GM19025 (cell line): Measurements from ENCODE around the gene ZFAND3.
"Not testable (repeated sequence)": the region's sequence is repeated elsewhere in the genome, so short reads cannot be mapped to it uniquely, and the experiment has no call there.

Experiments
- ATAC-seq: cut with Tn5 transposase; IDR thresholded peaks from one replicate; pipeline ENCODE4 v1.9.1; 2021; ENCODE audit warnings: mild to moderate bottlenecking, low read depth, moderate library complexity; ENCODE audit not compliant: unreplicated experiment

The ZFAND3 gene

GRCh38 chr6:37862430-37862829 lies 42.9 kb downstream of the ZFAND3 start:
- ATAC-seq, result no peak

- no peak for ATAC-seq
These were observed 43.5 kb downstream of the ZFAND3 start for GRCh38 chr6:37862992-37863391.

DNA sequence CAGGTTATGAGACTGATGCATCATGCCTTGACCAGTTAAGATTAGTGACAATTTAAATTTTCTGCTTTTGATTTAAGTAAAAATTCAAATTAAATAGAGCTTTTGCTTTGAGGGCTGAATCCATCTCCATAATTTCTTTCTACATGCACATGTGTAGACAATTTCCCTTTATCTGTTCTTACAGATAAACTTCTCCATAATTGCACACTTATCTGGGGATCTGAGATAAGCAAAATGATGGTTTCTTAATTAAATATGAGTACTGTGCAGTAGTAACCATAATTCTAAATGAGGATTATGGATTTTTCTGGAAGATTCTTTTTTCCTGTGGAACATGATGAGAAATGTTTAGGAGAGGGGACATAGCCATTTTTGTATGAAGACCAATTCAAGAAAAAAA lies 44.7 kb downstream of the ZFAND3 start:
- no peak for ATAC-seq

DNA sequence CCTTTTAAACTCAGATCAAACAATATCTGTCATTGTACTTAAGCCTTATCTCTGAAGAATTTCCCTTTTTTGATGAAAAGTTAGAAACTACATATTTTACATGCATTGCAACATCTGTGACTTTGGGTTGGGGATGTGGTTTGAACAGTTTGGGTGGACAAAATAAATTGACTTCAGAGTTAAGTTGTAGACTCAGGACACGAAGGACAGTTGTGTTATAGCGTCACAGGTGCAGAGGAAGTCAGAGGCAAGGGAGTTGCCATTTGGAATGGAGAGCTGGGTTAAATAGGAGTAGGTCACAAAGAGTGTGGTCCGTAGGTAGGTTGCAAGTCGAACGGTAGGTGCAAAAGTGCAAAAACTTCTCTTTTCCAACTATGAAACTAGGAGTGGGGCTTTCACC lies 46.0 kb downstream of the ZFAND3 start:
- no peak for ATAC-seq

DNA sequence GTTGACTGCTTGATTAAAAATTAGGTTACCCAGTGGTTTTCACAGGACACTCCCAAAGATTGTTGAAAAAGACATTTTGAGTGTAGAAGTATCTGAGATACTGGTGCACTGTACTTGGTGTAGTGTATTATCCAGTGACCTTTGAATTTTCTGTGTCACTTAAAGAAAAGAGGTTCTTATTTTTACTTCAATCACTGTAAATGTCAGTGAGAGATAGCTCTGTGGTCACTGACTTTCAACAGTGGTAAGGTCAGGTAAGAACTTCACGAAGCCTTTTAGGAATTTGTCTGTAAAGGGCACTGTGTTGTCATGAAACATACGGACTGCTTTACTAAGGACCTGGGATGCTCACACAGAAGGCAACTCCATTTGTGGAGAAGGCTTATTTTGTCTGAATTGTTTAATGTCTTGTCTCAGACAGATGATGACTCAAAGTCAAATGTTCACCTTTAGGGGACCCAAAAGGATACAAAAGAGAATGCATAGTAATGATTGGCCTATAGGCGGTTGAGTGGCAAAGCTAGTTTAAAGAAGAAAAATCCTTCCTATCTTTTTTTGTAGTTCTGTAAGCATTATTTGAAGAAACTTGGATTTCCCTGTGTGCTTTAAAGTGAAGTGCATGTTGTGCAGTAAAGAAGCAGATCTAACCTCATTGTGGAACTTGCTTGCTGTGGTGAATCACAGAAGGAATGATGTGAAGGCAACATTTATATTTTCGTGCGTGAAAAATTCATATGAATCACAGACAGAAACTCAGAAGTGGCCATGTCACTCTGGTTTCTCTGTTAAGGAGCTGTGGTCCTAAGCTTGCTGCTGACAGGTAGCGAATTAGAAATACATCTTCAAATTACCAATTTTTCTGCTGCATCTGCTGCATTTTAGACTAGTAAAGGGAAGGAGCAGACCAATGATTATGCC lies 47.3 kb downstream of the ZFAND3 start:
- ATAC-seq, result no peak

DNA sequence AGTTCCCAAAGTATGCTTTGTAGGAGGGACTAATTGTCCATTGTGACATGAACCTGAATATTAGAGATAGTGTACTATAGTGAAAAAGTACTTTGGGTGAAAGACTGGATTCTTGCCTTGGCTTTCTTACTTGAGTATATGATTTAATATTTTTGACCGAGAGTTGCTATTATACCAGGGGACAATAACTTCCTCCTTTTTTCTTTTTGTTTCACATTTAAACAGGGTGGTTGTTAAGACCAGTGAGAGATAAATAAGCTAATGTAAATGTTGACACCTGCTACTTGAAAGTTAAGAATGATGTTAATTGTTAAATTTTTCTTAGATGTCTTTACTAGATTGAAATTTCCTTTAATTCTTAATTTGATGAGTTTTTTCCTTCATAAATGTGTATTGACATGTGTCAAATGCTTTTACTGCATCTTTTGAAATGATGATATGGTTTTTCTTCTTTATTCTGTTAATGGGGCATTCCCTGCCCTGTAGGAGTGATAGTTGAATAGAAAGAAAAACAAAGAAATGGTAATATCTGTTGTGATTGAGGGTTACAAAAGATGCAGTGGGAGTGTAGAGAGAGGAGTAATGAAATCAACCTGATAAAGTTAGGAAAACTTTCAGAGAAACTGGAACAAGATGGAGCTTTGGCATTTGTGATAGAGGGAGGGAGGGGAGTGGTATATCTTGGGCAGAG lies 48.4 kb downstream of the ZFAND3 start:
- no peak for ATAC-seq

GRCh38 chr6:37868447-37868825 lies 48.9 kb downstream of the ZFAND3 start:
- ATAC-seq, result no peak

DNA sequence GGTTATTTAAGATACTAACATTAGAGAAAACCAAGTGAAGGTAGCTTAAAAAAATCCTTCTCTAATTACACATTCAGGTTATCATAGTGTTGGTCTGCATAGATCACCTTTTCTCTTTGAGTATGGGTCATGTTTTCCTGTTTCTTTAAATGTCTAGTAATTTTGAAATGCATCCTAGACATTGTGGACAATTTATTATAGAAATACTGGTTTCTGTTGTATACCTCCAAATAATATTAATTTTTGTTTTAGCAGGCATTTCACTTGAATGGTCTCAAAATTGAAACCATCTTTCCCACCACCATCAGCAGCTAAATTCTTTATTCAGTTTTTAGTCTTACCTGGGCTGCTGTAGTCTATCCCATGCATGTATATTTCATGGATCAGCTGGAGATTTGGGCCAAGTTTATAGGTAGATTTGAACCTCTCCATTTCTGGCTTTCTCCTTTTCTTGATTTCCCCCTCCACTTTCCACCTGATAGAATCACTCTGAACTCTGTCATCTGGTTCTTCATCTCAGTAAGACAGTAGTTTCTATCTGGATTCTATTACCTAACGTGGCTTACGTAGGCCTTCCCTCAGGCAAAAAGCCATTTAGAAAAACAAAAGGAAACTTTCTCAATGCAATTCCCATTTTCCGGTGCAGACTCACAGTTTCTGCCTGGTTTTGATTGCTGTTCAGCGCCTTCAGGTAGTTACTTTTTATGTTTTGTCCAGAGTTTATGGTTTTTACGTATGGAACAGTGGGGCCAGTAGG lies 52.3 kb downstream of the ZFAND3 start:
- no peak for ATAC-seq

DNA sequence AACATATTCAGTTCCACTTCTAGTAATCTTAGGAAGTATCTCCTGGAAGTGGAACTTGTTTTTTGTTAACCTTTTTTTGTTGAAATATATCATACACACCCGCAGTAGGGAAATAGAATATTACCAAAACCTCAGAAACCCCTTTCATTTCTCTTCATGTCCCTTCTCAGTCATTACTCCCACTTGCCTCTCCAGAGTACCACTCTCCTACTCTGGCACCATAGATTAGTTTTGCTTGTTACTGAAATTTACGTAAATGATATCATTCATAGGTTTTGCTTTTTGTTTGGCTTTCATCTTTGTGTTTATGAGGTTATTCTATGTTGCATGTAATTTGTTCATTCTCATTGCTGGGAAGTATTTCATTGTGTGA lies 52.8 kb downstream of the ZFAND3 start:
- no peak for ATAC-seq

- no peak for ATAC-seq
These were observed 55.2 kb downstream of the ZFAND3 start for GRCh38 chr6:37874726-37875125.

- no peak for ATAC-seq
These were observed 56.2 kb downstream of the ZFAND3 start for GRCh38 chr6:37875561-37876309.

DNA sequence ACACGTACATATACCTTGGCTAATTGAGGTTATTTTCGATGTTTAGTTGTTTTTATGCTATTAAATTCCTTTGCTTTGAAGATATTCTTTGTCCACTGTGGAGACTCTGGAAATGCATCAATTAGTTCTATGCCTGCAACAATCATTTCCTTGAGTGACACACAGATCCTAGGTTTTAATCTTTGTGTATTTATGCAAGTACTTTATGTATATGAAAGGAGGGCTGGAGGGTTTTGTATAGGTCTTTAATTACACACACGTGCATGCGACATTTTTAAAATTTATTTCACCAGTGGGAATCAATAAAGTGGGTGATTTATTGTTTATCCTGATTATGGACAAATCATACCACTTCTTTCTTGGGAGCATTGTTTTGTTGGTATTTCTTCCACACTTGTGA lies 57.3 kb downstream of the ZFAND3 start:
- ATAC-seq, result no peak

DNA sequence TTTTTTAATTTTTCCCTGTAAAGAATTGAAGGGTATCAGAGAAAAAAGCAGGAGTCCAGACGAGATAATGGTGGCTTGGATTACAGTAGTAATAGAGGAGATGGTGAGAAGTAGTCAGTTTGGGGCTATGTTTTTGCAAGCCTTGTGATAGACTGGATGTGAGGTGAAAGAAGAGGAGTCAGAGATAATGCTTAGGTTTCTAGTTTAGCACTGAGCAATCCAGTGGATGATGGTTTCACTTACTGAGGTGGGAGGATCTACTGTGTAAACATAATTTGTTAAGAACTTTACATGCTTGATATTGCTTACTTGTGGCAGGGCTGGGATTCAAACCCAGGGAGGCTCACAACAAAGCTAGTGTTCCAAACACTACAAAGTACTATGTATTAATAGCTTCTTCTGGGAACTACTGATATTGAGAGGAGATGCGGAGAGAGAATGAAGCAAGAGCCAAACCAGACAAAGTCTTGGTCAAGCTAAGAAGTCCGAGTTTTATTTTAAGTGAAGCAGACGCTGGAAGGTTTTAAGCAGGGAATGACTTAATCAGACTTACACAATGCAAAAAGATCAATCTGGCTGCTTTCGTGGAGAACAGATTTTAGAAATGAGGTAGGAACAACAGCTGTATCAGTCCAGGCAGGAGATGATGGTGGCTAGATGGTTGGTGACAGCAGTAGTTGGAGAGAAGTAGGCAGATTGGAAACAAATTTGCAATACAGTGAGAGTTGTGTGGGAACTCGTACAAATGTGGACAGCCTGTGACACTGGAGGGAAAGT lies 58.0 kb downstream of the ZFAND3 start:
- no peak for ATAC-seq

GRCh38 chr6:37878150-37878710 lies 58.7 kb downstream of the ZFAND3 start:
- no peak for ATAC-seq

DNA sequence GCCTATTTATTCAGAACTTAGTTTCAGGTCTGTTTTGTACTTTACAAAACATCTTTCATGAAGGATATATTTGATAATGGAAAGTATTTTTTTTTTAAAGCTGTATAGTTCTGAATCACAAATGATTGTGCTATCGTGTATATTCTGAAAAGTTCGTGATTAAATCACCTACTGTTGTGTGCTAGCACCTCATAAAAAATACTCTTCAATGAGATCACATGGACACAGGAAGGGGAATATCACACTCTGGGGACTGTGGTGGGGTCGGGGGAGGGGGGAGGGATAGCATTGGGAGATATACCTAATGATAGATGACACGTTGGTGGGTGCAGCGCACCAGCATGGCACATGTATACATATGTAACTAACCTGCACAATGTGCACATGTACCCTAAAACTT lies 61.1 kb downstream of the ZFAND3 start:
- ATAC-seq, result not testable (repeated sequence)

- no peak for ATAC-seq
These were observed 62.8 kb downstream of the ZFAND3 start for GRCh38 chr6:37882292-37882691.

DNA sequence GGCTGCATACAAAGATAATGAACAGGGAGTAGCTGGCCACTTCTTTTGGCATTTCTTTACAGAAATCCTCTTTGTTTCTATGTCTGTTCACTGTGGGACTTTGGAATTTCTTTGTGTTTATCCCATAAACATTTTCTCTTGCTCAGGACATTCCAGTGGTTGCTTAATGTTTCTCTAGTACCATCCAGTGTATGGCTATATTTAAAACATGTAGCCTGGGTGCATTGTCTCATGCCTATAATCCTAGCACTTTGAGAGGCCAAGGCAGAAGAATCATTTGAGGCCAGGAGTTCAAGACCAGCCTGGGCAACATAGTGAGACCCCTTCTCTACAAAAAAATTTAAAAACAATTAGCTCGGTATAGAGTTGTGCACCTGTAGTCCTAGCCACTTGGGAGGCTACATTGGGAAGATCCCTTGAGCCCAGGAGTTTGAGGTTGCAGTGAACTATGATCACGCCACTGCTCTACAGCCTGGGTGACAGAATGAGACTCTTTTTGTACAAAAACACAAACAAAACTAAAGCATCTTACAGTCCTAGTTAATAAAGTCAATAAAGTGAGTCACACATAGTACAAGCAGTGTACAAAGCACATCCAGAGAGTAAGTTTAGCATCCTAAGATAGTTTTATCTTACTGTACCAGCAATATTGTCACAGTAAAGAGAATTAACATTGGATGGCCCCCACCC lies 63.3 kb downstream of the ZFAND3 start:
- no peak for ATAC-seq

- ATAC-seq, result no peak
These were observed 65.0 kb downstream of the ZFAND3 start for GRCh38 chr6:37884548-37884947.

DNA sequence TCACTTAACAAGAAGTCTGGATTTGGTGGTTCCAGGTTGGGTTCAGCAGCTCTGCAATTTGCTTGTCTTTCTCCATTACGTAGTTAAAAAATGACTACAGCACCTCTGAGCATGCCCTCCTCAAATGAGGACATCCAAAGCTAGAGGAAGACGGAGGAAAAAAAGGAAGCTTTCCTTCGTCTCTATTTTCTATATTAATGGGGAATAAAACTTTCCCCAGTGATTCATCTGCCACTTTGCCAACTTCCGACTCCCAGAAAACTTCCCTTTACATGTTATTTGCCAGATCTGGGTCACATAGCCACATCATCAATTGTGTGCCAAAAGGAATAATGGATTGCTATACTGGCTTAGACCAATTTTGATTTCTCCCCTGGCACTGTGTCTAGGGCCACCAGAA lies 69.5 kb downstream of the ZFAND3 start:
- no peak for ATAC-seq
